Hypothalamus (tissue), 51 donors: ENCODE data around the gene GALNT15.

Experiments
- DNase-seq, 51 donors: peaks; one replicate each; lab custom pipeline; 2025; lab: John Stamatoyannopoulos, UW

The GALNT15 gene

DNA sequence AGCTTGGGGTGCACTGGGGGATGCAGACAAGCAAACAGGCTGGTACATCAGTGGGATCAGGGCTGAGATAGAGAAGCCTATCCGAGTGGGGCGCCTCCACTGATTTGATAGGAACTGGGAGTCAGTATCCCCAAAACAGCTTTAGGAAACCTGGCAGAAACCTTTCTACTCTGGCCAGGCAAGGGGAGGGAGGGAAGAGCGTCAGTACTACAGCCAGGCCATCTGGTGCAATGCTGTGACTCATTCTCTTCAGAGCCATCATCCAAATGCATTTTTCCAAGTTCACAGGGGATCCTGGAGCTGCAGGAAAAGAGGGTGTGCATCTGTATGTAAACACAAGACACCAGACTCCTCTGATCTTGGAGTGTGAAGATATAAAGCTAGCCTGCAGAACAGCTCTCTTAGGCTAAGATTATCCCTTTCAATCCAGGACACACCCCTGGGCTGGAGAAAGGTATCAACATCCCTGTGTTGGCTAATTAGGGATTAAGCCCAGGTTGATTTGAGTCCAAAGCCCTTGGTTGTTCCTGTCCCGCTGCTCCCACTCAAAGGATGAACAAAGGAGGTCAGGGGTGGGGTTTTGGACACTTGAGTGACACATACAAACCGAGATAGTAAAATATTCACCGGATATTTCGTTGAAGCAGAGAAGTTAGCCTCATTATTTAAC is 9.3 kb downstream of the GALNT15 start:
- DNase-seq: peak in 1 of 51 donors; percentile 5

DNA sequence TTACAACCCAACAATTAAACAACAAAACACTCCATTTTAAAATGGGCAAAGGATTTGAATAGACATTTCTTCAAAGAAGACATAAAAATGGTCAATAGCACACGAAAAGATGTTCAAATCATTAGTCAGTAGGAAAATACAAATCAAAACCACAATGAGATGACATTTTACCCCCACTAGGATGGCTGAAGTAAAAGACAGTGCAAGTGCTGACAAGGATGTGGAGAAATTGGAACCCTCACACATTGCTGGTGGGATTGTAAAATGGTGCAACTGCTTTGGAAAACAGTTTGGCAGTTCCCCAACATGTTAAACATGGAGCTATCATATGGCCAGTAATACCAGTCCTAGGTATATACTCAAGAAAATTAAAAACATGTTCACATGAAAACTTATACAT is 11.6 kb downstream of the GALNT15 start:
- no peak for DNase-seq

DNA sequence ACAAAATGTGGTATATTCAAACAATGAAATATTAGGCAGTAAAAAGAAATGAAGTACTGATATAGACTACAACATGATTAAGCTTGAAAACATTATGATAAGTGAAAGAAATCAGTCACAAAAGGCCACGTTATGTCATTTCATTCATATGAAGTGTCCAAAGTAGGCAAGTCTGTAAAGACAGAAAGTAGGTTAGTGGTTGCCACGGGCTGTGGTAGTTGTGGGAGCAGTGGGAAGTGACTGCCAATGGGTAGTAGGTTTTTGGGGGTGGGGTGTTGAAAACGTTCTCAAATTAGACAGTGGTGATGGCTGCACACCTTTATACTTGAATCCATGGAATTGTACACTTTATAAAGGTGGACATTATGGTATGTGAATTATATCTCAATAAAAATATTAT is 12.1 kb downstream of the GALNT15 start:
- DNase-seq: no peak

DNA sequence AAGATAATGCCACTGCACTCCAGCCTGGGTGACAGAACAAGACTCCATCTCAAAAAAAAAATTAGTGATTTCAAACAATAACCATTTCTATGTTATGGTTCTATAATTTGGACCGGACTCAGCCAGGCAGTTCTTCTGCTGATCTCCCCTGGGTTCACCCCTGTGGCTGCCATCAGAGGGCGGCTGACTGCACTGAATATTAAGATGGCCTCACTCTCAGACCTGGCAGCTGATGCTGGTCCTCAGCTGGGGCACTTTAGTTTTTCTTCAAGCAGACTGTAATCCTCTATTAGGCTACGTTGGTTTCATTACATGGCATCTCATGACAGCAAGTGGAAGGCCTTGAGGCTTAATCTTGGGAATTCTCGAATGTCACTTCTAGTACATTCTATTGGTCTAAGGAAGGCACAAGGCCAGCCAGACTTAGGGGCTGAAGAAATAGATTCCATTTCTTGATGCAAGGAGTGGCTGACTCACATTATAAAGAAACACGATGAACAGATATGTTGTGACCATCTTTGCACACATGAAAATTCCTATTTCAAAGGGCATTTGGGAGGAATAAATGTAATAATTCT is 12.8 kb downstream of the GALNT15 start:
- no peak for DNase-seq

DNA sequence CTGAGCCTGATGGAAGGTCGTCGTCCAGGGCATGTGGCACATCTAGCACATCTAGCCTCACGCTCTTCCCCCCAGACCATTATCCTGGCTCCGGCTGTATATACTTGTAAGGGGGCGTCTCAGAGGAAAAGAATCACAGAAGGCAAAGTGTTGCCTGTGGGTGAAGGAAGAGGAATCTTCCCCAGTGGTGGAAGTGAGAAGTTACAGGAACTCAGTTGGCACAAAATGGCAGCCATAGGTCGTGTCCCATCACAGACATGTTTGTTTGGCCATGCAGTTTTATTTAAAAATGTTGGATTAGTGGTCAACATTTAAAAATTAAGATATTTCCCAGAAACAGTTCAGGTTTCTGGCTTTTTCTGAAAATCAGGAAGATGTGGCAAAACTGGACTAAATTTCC is 13.6 kb downstream of the GALNT15 start:
- no peak for DNase-seq

DNA sequence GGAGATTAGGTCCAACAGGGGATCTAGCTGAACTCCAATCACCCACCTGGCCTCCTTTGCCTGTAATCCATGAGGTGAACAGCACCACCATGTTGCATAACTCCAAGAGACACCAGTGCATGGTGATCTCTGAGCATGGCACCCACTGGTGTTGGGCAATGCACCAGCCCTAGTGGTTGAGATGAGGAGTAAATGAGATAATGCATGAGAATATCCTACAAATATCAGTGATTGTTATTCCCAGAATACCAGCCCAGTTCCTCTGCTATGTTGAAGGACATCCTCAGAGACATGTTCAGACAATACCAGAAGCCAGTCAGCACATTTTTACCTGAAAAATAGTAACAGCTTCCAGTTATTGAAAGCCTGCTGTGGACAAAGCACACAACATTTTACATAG is 14.7 kb downstream of the GALNT15 start:
- DNase-seq: no peak

DNA sequence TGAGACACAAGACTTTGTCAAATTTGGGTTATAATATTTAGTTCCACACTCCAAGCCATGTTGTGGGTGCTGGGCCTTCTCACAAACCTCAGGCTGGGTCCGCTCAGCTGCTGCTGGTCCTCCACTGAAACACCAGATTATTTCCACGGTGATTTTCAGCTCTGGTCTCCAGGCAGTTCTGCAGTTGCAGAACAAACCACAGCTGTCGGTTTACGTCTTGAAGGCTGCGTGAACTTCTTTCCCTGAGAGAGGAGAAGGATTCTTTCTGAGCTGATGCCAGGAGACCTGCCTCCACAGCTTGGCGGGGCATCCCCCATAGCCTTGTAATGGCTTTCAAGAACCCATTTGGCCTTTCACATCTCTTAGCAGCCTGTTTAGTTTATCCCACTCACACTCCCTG is 16.2 kb downstream of the GALNT15 start:
- no peak for DNase-seq

DNA sequence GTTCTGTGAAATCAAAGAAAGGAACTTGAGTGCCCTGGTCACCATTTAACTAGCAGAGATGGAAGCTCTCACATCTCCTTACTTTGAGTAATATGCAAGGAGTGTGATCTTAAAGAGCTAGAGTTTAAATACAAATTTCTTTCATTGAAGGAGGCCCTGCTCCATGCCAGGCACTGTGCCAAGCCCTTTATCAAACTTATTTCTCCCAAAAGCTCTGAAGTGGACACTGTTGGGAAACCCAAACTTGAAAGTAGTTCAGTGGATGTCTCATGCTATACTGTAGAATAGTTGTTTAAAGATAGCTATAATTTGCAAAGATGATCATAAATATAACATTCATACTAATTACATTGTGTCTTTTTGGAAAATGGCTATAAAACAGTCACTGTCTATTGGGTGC is 17.1 kb downstream of the GALNT15 start:
- no peak for DNase-seq

DNA sequence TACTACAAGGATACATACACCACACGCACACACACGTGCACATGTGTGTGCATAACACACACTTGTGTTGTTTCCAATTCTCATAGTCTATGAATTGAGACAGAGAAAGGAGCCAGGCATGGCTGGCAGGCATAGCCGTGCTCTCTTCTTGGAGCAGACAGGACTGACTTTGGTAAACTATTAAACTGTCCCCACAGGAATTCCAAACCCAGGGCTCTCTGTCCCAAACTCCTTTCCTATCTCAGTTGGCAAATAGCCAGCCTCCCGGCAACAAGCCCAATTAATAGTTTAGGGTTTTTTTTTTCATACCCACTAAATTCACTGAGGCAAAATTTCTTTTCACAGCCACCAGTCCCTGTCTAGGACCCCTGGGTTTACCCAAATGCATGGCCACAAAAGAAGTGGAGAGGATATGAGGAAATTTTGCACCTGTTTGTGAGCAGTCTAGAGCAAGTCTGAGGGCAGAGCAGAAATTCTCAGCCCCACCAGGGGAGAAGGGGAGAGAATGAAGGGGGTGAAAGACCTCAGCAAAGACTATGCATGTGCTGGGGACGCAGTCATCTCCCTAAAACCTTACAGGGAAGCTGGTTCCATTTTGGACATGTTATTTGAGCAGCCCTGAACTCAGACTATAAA is 17.8 kb downstream of the GALNT15 start:
- DNase-seq: no peak

DNA sequence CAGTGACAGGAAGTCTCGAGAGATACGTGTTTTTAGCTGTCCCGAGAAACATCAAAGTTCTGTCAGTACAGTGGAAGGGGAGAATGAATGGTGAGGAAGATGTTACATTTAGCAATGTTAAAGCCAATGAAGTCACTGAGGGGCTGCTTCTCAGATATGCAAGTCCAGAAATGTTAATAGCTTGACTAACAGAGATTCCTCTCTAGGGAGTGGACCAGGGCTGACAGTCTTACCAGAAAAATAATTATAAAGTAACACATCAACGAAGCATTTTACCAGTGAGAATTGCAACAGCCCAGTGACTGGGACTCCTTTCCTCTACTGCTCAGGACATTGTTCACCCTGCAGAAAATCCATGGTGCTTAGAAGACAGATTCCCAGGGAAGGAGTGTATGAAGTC is 23.9 kb downstream of the GALNT15 start:
- no peak for DNase-seq

DNA sequence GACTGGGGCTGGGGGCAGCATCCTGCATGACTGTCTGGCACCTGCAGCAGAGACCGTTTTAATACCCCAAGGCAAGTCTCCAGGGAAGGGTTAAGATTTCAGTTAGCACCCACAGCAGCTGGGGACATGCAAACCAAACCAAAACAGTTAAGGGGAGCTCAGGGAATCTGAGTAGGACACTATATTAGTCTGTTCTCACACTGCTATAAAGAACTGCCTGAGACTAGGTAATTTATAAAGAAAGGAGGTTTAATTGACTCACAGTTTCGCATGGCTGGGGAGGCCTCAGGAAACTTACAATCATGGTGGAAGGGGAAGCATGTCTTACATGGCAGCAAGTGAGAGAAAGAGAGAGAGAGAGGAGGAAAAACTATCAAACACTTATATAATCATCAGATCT is 25.3 kb downstream of the GALNT15 start:
- no peak for DNase-seq

DNA sequence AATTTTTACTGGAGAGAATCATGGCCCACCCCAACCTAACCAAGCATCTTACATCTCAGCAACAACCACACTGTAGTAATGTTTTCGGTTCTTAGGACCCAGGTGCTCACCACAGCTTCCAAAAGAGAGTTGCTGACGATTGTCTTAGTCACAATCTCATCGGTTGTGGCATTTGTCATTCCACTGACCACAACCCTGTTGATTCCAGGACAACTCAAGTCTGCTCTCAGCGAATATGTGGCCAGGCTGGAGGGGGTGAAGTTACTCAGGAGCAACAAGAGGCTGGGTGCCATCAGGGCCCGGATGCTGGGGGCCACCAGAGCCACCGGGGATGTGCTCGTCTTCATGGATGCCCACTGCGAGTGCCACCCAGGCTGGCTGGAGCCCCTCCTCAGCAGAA is 25.9 kb downstream of the GALNT15 start:
- no peak for DNase-seq

DNA sequence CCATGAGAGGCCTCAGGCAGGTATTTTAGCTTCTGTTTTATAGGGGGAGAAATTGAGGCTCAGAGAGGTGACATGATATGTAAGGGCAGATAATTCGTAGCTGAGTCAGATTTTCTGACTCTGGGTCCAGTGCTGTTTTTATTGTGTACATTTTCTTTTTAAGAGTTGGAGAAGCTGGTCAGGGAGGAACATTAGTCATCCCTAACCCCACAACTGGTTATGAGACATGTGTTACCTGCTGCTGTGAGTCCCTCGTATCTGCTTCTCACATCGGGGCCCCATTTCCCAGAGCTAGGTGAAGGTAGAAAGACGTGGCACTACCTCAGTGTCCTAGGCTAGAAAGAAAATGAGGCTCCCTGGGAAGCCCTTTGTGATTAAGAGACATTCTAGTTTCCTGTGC is 28.6 kb downstream of the GALNT15 start:
- no peak for DNase-seq

DNA sequence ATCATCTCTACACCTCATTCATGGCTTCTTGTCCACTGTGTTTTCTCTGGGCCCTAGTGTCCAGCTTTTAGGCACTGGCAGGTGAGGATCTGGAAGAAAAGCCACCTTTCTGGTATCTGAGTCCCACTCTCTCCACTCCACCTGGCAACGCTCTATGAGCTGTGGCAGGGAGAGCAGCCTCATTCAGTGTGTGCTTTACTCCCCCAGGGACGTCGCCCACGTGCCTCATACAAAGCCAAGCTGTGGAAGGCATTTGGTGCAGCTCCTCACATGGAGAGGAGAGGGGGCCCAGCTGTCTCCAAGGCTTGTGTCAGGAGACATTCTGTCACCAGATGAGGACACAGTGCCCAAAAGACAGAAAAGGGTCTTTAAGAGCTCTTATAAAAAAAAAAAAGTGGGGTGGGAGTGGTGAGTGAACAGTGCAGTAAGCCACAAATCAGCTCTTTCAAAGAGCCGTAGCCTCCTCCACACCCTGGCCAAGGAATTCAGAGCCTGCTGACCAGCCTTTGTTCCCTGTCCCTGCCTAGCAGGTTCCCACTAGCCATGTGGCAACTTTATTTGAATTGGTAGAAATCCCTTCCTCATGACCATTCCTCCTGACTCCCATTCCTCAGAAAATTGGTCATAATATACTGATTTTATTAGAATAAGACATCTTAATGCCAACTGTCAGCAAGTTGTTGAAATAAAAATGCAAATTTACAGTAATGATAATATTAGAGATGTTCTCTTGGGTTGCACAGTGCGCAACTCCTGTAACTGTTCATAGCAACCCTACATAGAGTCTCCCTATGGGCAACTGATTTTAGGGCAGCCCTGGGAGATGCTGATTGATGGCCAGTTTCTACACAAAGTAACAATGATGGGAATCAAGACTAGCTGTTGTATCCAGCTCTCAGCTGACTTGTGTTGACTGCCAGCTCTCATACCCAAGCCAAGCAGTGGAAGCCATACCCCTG is 29.5 kb downstream of the GALNT15 start:
- peak in 12 of 51 donors; percentile 3 to 69 (median 30) for DNase-seq

DNA sequence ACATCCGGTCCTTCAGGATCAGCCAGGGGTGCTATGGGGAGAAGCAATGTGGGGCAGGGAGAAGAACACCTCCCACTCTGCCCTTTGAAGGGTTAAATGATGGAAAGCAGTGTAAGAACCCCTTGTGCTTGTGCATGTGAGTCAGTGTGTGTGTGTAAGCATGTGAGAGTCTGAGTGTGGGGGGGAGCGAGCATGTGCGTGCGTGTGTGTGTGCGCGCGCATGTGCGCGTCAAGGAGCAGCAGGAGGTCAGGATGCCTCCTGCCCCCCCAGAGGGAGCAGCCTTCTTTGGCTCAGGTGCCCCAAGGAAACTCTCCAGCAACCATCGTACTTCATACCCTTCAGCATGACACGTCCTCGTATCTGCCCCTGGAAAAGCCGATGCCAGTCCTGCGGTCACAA is 30.3 kb downstream of the GALNT15 start:
- no peak for DNase-seq

DNA sequence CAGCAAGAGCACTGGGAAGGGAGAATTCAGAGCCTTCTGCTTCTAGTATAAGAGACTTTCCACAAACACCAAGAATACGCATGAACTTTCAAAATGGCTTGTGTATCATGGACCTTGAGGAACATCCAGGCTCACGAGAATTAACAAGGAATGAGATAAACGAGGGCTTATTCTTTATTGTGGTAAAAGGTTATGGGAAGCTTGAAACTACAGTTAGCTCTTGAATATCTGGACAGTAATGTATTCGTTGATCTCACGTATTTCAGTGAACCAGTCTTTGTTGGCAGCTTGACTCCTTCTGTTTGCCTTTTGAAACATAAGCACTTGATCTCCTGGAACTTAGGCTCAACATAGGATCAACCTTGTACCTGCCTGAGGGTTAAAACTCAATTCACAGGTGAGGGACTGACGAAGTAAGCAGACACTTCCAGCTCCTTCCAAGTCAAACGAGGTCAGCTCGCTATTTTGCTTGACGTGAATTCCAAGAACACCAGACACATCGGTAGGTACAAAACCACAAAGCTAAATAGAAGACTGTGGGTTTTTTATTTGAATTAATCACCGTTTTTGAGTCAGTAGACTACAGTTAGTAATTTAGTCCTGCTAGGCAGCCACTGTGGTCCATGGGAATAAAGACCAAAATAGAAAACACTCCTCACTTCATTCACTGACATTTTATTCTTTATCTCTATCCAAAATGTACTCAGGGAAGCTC is 30.8 kb downstream of the GALNT15 start:
- no peak for DNase-seq

DNA sequence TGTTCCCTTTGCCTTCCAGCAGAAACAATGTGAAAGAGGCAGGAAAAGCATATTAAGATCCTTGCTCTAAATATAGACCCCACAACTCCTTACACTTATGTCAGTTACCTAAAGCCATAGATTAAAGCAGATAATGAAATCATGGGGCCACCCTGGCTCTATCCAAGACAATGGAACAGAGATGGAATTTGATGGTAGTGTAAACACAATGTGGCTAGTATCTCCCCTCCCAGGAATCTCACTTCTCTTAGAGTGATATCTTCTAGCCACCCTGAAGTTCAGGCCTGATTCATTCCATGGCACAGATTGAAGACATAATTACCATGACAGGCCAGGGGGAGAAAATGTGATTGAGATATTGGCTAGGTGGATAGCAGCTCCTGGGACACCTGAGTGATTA is 32.6 kb downstream of the GALNT15 start:
- no peak for DNase-seq

DNA sequence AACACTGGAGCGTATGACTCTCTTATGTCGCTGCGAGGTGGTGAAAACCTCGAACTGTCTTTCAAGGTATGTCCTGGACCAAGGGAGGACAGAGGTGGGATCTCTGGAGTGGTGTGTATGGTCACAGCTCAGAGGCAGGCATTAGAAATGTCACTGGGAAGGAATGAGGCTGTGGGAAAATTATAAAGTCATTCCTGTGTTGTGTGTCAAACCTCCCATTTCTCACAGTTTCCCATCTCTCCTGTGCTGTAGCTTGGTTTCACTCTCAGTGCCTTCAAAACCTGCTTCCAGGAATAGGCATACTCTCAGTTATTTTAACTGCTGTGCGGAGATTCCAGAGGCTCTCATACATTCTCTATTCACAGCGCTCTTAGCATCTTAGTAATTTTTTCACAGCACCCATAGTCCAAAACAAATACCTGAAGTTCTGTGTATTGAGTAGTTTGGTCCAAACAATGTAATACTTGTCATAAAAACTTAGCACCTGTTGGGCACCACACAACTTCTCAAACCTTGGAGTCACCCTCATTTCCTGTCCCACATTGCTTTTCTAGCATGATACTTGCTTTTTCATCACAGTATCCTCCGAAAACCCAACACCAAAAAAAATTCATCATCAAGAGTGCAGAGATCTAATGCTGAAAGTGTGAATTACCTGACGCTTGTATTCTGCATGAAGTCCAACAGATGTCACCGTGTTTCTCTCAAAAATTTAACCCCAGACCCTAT is 36.9 kb downstream of the GALNT15 start:
- DNase-seq: no peak

DNA sequence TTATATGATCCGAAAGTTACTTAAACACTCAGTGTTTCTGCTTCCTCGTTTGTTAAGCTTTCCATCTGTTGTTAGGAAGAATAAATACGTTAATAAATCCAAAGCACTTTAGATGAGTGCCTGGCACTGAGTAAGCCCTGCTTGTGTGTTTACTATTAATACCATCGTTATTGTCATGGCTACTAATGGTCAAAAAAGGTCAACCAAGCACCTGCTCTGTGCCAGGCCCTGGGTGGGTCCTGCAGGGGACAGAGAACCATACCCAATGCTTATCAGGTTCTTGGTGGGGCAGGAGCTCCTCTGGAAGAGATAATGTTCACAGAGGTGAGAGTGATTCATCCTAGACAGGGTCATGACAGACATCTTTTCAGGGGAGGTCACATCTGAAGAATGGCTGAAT is 39.9 kb downstream of the GALNT15 start:
- DNase-seq: no peak

DNA sequence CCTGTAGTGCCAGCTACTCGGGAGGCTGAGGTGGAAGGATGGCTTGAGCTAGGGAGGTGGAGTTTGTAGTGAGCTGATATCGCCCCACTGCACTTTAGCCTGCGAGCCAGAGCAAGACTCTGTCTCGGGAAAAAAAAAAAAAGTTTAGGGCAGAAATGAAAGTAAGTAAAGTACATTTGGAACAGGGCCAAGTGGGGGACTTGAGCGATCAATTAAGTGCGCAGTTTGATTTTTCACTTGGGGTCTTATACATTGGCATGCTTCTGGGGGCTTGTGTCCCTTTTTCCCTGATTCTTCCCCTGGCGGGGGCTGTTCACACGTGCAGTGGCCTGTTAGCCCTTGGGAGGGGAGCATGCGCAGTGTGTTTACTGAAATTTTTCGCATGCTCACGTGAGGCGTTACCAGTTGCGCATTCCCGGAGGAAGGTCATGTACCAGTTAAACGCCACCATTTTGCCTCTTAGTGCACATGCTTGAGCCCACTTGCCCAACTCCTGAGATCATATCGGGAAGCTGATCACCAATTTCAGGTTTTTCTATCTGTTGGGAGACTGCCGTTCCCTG is 42.0 kb downstream of the GALNT15 start:
- no peak for DNase-seq
